Stimulated activated CD4-positive, alpha-beta T cell treated with anti-CD3 and anti-CD28 coated beads, Interleukin-1b, Interleukin-23, amount 100 ng/mL, for 1 hour (primary cell): ENCODE results near the gene DRGX.

Source experiments
- DNase-seq, 2 donors: peaks; one replicate each; pipeline ENCODE4 v3.0.0-alpha.2; 2020; ENCODE audit warnings: low read depth in 2 of 2

DRGX gene

DNA sequence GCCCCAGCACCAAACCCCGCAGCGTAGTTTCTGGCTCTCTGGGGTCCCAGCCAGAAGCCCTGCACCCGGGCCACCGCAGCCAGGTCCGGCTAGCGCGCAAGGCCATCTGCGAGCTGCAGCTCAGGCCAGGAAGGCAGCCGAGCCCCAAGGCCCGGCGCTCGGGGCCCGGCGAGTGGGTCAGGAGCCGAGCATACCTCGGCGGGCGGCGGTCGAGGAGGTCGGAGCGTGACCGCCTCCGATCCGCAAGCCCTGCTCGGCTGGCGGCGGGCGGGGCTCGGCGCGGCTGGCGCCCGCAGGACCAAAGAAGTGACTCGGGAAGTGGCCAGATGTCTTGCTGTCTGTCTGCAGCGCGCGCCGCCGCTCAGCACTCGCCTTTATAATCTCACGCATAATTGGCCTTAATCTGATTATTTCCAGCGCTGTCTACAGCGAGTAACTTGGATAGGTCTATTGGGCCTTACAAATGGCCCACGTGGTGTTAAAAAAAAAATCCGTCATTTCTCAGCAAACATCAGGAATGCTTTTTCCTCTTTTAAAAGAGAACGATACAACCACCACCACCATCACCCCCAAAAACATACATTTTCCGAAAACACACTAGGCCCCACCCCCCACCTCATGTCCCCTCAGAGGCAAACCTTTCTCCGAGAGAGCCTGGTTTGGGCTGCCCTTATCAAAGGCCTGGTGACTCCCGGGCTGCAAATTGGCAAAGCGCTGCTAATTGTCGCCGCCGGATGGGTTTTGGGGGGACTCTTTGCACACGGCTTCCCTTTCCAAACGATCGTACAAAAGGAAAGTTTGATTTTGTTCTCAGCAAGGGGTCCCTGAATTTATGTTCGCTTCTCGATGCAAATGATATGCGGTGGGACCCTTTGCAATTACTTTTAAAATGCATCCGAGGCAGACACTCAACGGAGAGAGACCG lies at the start of gene DRGX:
Gene DRGX (minus strand): TSS at position 349 of the 925 bp plus-strand sequence. CDS start 649 bp downstream, outside the sequence.
- DNase-seq = no peak

DNA sequence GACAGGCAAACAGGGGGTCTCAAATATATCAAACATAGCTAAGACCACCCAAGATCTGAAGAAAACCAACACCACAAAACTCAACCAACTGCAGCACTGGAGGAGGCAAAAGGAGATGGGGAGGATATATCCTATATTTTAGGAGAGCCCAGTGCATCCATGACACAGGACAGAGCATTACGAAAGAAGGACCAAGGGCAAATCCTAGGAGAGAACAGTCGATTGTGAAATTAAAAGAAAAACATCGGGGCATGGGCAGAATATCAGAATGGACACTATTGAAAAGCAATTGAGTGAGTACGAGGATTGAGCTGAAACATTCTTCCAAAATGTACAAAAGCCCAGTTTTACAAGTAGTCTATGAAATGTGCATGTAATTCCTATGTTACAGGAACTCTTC lies 48.5 kb upstream of the DRGX start:
- no peak for DNase-seq

DNA sequence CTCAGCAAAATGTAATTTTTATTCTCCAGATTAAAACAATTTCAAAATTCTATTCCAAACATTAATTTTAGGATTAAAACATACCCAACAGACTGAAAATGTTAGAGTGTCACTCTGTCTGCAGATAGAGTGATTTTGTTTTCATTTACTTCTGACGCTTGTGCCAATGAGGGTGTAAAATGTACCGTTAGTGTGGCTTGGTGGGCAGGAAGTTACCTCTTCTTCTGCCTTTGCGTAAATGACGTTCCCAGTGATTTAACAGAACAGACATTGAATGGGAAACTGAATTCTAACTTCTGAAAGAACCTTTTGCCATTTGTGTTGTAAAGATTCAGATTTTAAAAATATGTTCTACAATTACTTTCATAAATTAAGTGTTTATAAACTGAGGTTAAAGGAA lies 47.0 kb upstream of the DRGX start:
- no peak for DNase-seq

DNA sequence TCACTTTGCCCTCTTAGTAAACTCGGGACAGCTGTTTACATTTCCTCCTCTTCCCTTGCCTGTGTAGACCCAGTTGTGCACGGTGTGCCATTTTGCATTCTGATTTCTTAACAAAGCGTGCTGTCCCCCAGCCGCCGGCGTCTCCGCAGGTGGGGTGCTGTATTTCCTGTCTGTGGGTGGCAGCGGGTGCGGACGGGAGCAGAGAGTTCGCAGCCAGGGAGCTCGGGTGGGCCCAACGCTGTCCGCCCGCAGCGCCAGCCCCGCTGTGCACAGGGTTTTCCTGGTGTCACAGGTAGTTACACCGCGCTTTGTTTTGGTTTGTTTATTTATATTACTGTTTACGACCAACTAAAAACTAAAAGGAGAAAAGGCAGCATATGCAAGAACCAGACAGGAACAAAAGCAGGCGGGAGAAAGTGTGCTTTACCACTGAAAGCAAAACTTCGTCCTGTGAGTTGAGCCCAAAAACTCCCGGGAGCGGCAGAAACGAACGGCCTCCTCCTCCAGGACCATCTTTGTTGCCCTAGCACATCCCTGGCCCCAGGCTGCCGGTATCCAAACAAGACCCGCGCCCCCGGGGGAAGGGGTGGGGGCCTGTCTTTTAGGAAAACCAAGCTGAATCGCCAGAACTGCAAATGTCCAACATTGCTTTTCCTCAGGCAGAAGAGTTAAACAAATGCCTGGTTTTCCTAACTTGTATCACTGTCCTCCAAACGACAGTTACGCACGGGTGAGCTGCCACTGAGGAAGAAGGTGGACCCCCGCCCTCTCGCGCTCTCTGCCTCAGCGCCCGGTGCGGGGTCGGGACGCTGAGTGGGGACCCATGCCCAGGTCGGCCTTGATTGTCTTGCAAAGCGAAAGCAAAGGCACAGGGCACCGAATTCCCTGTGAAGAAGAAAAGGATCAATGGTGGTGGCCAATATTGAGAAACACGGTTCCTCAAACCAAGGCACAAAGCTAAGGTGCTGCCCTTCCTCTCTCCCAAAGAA lies 45.9 kb upstream of the DRGX start:
- no peak for DNase-seq

DNA sequence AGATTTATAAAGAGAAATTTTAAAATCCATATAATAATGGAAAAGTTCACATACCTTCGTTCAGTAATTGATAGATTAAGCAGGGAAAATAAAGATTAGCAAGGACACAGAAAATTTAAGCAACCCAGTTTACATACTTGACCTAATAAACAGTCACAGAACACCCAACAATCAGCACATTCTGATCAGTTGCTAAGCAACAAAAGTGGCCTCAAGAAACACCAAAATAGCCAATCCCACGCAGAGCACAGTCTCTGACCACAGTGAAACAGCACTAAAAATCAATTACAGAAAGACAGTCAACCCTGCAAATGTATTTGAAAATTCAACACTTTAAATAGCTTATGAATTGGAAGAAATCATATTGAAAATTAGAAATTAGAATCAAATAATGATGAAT lies 39.3 kb upstream of the DRGX start:
- DNase-seq = no peak

DNA sequence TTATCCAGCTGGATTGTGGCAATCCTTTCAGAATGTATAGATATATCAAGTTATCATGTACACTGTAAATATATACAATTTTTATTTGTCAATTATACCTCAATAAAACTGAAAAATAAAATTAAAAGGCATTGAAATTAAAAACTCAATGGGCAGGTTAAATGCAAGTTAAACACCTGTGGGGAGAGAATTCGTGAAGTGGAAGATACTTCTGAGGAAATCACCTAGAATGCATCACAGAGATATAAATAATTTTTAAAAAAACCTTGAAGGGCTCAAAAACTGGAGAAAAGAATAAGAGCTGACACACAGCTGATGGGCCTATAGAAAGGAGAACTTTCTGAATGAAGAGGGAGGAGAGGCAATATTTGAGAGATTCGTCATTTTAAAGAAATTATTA lies 37.2 kb upstream of the DRGX start:
- DNase-seq = no peak

DNA sequence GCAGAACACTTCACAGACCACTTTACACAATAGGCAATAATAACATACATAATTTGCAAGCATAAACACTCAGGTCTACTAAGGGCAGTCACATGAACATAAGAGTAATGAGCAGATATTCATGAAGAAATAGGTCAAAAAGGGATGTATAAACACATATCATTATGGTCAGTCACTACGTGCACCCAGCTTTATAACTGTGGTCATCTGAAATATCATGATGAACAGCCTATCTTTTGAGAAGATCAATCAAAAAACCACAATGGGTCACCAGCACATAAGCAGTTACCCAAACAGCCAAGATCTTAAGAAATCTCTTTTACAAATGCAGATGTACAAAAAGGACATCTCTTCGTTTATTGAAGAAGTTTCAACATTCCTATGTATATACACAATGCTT lies 35.5 kb upstream of the DRGX start:
- no peak for DNase-seq

DNA sequence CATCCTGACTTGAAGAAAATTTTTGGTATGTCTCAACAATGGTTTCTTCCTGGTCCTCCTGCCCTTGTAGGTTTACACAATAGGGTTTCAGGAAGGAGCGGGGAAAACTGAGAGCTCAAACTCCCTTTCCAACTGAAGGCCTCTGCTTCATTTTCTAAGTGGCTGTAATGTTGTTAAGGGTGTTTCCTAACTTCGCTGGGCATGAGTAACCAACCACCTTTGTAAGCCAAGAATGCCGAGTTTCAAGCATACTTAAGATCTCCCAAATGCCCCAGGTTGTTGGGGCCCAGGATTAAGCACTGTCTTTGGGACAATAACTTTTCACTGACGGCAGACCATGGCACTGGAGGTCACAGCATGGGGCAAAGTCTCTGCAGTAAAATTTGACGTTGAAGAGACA lies 33.6 kb upstream of the DRGX start:
- no peak for DNase-seq

DNA sequence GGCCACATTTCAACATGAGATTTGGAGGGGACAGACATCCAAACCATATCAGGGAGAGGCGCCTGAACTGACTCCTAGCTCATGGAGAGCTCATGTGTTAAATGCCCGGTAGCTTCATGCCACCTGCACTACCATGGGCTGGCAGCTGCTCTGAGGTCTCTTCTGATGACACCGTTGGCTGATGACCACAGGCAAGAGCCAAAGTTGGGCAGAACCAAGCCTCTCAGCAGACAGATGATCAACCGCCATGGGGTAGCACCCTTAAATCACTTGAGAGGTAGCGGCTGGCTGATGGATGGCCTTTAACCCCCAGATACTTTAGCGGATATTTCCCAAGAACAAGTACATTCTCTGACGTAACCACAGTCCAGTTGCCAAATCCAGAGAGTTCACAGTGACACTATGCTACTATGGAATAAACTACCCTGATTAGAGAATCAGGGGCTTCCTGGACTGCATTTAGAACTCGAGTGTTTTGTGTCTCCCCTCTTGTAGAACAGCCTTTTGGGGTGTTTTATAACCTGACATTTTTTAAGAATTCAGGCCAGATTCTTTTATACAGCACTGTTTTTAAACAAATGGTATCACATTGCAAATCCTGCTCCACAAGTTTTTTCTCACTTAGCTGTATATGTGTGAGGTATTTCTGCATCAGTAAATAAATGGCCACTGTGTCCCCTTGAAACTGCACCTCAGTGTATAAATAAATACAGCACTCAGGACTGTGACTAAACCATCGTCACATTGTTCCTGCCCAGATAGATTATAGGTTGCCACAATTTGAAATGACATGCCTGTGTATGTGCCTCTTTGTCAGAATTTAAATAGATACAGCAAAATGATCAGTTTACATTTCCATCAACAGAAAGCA lies 30.8 kb upstream of the DRGX start:
- DNase-seq = no peak

DNA sequence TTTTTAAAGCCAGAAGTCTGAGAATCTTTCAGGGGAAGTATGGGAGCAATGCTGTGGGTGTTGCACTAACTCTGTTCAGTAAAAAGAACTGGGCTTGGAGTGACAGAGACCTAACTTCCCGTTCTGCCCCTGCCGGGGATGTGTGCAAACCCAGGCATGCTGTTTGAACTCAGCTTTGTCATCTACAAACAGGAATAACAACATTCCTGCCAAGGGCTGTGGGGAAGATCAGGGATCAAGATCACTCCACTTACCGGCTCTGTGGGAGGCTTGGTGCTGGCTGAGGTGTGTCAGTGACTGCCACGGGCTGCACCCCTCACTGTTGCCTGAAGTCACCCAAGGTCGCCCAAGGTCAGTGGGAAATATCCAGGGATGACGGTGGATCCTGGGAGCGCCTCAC lies 23.1 kb upstream of the DRGX start:
- no peak for DNase-seq

DNA sequence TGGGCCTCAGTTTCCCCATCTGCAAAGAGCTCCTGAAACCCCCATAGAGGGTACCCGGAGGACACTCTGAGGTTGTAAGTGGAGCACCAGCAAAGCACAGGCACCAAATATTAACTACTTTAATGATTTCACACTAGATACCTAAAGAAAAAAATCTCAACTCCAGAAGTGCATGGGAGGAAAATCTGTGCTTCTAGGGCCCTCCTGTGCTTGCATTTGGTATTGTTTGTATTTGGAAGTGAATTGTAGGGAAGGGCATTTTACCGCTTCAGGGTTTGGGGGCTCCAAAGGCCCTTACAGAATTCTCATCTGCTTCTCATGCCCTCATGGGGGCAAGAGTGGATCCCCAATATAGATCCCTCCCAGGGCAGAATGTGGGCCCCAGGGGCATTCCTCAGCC lies 22.4 kb upstream of the DRGX start:
- DNase-seq = no peak

DNA sequence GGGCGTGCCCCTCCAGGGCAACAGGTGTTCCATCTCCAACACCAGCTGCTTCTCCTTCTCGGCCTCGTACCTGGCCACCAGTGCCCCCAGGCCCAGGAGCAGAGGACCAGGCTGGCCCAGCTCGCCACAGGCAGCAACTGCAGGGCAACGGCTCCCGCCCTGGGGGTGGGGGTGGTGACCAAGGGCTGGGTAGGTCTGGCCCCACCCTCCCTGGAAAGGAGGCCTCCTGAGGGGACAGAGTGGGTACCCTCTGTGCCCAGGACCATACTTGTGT lies 22.1 kb upstream of the DRGX start:
- DNase-seq = no peak

DNA sequence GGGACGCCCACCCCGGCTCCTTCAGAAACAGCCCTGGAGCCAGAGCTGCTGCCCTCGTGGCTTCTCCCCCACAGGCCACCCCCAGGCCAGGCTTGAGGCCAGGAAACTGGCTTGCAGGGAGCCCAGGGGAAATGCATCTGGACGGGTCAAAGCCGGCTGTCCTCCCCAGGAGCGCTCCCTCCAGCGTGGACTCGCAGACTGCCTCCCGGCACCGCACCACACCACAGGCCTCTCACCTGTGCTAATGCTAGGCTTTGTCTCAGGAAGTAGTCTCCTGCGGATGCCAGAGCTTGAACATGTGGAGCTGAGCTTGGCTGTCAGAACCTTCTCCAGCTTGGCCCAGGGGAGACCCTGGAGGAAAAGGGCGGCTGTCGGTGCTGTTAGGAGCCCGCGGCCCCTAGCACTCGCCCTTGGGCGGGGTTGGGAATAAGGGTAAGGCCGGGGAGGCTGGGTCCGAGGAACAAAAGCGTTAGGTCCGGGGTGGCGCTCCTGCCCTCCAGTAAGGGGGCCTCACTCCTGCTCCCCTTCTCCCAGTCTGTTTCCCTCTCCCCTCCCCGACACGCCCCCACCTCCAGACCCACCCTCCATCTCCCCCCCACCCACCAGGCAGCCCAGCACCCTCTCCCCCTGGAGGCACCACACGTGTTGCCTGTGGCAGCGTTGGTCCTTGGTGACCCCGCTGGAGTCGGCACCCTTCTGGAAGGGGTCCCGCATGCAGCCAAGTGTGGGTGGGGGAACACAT lies 21.6 kb upstream of the DRGX start:
- DNase-seq = no peak

DNA sequence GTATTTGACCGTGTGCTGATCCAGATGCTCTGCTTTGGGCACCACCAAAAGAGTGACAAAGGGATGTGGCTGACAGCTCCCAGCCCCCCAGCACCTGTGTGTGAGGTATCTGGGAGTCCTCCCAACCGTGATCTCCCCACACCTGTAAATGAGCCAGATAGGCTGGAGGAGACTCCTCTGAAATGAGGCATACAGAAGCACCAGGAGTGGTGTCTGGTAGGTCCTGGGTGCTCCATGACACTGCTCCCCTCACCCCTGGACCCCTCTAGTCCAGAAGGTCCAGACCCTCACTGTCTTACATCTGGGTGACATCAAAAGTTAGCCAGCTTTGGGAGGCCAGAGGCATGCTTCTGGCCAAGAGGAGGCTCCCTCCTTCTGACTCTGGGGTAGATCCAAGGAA lies 20.0 kb upstream of the DRGX start:
- DNase-seq = no peak

DNA sequence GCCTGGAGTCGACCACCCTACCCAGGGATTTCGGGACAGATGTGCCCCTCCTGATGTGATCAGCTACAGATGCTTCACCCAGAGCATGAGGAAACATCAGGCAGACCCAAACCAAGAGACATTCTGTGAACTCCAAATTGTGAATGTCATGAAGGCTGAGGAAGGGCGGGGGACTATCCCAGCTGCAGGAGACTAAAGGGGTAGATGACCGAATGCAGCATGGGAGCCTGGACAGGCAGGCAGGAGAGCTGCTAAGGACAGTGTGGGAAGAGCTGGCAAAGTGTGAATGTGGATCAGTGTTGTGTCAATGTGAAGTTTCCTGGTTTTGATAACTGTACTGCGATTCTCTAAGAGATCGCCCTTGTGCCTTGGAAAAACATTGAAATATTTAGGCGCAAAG lies 19.2 kb upstream of the DRGX start:
- DNase-seq = no peak

DNA sequence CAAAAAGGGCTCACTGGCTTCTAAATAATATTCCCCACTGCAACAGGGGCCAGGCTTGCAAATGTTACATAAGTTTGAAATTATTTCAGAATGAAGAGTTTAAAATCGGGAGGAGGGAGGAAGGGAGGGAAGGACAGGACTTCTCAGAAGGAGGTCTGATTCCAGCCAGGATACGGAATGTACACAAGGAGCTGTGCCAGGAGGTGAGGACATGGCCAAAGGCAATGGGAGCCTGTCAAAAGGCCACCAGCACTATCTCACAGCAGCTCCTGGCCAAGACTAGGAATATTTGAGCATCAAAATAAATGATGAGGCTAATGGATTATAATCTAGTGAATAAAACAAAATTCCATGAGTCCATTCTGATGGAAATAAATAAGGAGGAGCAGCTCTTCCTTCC lies 18.6 kb upstream of the DRGX start:
- no peak for DNase-seq

DNA sequence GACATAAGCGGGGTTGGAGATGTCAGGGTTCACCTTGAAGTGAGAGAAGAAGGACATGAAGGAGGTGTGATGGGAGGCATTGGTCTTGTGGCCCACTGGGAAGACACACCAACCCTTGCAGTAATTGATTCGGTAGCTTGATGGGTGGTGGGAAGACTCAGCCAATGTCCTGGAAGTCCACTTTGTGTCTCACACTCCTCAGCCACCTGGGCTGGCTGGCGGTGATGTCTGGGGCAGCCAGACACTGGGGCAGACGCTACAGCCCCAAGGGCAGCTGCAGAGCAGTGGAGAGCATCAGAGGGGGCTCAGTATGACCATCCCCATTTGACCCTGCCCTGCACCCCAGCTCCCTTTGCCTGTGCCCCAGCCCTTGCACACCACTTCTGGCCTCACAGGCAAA lies 16.7 kb upstream of the DRGX start:
- no peak for DNase-seq

DNA sequence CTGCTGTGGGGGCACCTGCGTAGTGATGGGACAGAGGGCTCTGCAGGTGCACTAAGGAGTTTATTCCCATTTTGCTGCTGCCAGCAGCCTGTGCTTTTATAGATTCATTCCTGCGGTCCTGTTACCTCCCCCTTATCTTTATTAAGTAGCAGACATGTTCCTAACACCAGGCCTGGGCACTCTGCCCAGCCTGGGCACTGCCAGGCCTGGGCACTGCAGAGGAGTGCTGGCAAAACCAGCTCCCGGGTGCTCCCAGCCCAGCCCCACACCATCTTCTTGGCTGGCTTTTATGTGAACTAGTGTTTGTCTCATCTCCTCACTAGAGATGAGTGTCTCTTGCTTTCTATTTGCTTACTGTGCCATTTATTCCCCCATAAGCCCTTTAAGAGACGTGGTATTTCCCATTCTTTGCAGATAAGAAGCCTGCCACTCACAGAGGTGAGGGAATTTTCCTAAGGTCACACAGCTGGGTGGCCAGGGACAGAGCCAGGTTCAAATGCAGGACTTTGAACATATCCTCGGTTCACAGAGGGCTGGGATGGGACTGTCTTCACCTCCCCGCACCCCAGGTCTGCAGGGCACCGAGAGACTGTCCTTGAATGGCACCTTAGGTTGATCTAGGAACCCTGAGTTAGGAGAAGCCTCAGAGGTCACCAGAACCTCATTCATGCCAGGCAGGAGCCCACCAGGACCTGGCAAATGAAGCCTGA lies 14.6 kb upstream of the DRGX start:
- DNase-seq = no peak

DNA sequence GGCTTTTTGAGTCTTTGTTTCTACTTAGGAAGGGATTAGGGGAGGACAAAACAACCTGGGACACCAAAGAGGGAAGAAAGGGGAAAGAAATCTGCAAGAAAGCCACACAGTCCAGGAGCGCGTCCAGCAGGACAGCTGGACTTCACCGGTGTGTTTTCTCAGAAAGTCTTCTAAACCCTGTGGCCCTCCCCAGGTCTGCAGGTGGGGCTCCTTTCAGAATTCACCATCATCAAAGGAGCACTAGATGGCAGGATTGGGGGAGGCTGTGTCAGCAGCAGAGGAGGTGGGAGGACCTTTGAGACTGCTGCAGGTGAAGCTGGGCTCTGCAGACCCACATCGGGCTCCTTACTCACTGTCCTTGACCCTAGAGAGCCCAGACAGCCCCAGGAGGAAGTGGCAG lies 13.9 kb upstream of the DRGX start:
- no peak for DNase-seq

DNA sequence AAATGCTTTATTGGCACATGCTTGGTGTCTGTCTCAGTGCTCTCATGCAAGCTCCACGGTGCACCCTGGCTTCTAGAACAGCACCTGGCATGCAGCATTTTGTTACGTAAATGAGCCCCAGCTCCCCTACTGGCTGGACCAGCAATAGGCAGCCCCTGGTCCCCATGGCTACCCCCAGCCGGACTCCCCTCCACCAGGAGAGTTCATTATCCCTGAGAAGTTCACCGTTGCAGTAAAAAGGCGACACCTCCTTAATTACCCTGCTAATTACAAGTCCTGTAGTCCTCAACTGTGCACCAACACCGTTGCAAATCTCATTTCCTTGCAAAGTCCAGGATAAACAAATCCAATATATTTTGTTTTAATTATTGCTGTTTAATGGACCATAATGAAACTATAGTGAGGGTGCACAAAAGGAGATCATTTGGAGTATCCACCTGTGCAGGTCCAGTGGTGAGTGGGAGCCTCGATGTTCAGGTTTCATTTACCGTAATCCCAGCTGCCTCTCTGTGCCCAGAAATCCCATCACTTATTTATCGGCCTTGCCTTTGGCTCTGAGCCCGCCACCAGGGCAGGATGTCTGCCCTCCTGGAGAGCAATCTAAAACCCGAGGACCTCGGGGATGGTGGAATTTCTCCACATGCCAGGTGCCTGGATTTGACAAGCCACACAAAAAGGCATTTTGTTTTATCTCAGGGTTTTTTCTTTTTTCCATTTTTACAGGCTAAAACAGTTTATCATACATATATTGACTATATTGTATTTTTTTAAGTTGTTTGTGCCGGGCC lies 12.8 kb upstream of the DRGX start:
- DNase-seq = no peak
